H1 (cell line): ENCODE results near the gene SPATA13. TPM values are rescaled to one million over a fixed set of nuclear protein-coding genes. Genes with fewer than 3 reads are reported as not detected.

Experiments used
- CTCF ChIA-PET: fragments of 300-600 bp; sonication (Branson Sonifier 250); formaldehyde crosslinking; loops from one replicate; lab custom pipeline; 2021; ENCODE audit not compliant: partially characterized antibody; lab: Charles Lee
- POLR2A ChIA-PET: fragments of 300-600 bp; sonication (Branson Sonifier 250); formaldehyde crosslinking; loops from one replicate; lab custom pipeline; 2021; ENCODE audit warnings: inconsistent platforms; ENCODE audit not compliant: partially characterized antibody; lab: Charles Lee
- DNase-seq, 2 experiments: peaks; one replicate each; pipeline versions ENCODE4 v3.0.0 to v3.0.0-alpha.2; 2010 to 2022; ENCODE audit warnings: low spot score in 2 of 2, low read depth in 1 of 2, mixed read lengths in 1 of 2
- FAIRE-seq: peaks from 2 replicates; lab custom pipeline; 2011; peaks lifted over from hg19 to GRCh38; lab: Jason Lieb, UNC
- H2AFZ ChIP-seq: 2 replicates; pipeline ENCODE4 v1.8.1; 2012; ENCODE audit warnings: low read length, inconsistent platforms
- H2AK5ac ChIP-seq: 2 replicates; pipeline ENCODE4 v1.6.1; 2013; ENCODE audit warnings: low read depth, low read length
- H2BK120ac ChIP-seq: replicated peaks from 2 replicates; pipeline ENCODE3; 2013; ENCODE audit warnings: low read depth, low read length, inconsistent platforms
- H2BK12ac ChIP-seq: 2 replicates; pipeline ENCODE4 v1.6.1; 2013; ENCODE audit warnings: low read depth, low read length
- H2BK15ac ChIP-seq: 2 replicates; pipeline ENCODE4 v1.6.1; 2013; ENCODE audit warnings: low read length
- H2BK20ac ChIP-seq: 2 replicates; pipeline ENCODE4 v1.6.1; 2013; ENCODE audit warnings: low read length
- H2BK5ac ChIP-seq: 2 replicates; pipeline ENCODE4 v1.6.1; 2013; ENCODE audit warnings: low read depth, low read length
- H3K14ac ChIP-seq: 2 replicates; pipeline ENCODE4 v1.6.1; 2013; ENCODE audit warnings: inconsistent platforms; ENCODE audit not compliant: insufficient read length
- H3K18ac ChIP-seq: 2 replicates; pipeline ENCODE4 v1.6.1; 2013; ENCODE audit warnings: low read length; ENCODE audit errors: extremely low read depth
- H3K23ac ChIP-seq: 2 replicates; pipeline ENCODE4 v1.6.1; 2013; ENCODE audit warnings: inconsistent platforms; ENCODE audit not compliant: insufficient read length
- H3K23me2 ChIP-seq: 2 replicates; pipeline ENCODE4 v1.6.1; 2013; ENCODE audit warnings: low read depth, low read length
- H3K27ac ChIP-seq: 2 replicates; pipeline ENCODE4 v1.6.1; 2011; ENCODE audit warnings: low read depth, low read length, inconsistent platforms
- H3K27me3 ChIP-seq, 4 experiments: replicated peaks in 1 of 4; 1 replicate in 1 of 4; 2 replicates in 3 of 4; pipeline versions ENCODE4 v1.6.1 to v1.8.1; 2011 to 2013; ENCODE audit warnings: low read length in 3 of 4, mild to moderate bottlenecking in 3 of 4, inconsistent platforms in 2 of 4, mixed read lengths in 2 of 4, moderate library complexity in 1 of 4; ENCODE audit not compliant: control insufficient read depth in 3 of 4, insufficient read depth in 3 of 4; ENCODE audit errors: extremely low read depth in 1 of 4
- H3K36me3 ChIP-seq, 4 experiments: 2 replicates each; pipeline versions ENCODE4 v1.6.1 to v1.8.1; 2011 to 2013; ENCODE audit warnings: mild to moderate bottlenecking in 4 of 4, low read length in 3 of 4, moderate library complexity in 2 of 4, control low read depth in 1 of 4, inconsistent platforms in 1 of 4; ENCODE audit not compliant: insufficient read depth in 4 of 4, control insufficient read depth in 2 of 4
- H3K4ac ChIP-seq: replicated peaks from 2 replicates; pipeline ENCODE3; 2013; ENCODE audit warnings: low read length, low read depth, mixed read lengths, inconsistent platforms; ENCODE audit not compliant: insufficient read length
- H3K4me1 ChIP-seq, 4 experiments: replicated peaks in 1 of 4; 1 replicate in 1 of 4; 2 replicates in 3 of 4; pipeline versions ENCODE4 v1.6.1 to v1.8.1; 2011 to 2013; ENCODE audit warnings: low read length in 3 of 4, inconsistent platforms in 2 of 4, mixed read lengths in 1 of 4; ENCODE audit not compliant: insufficient read depth in 4 of 4, control insufficient read depth in 3 of 4
- H3K4me2 ChIP-seq, 2 experiments: 2 replicates each; pipeline versions ENCODE4 v1.6.1 to v1.8.1; 2011 to 2013; ENCODE audit warnings: low read depth in 2 of 2, low read length in 2 of 2, control low read depth in 1 of 2, inconsistent platforms in 1 of 2, mild to moderate bottlenecking in 1 of 2; ENCODE audit not compliant: insufficient read depth in 1 of 2
- H3K4me3 ChIP-seq, 4 experiments: fragments of 200-600, 300-600 bp in 1 of 4; sonication (generic), shearing (Covaris generic), sonication (Bioruptor Twin) in 1 of 4; 2 replicates each; pipeline versions ENCODE4 v1.5.1 to v1.8.1; 2011 to 2016; ENCODE audit warnings: low read length in 4 of 4, low read depth in 3 of 4, control low read depth in 2 of 4, inconsistent platforms in 2 of 4, mild to moderate bottlenecking in 2 of 4, mixed read lengths in 1 of 4, moderate library complexity in 1 of 4; ENCODE audit not compliant: insufficient read depth in 2 of 4; ENCODE audit errors: extremely low read depth in 1 of 4
- H3K56ac ChIP-seq: replicated peaks from 2 replicates; pipeline ENCODE3; 2013; ENCODE audit warnings: low read depth, mild to moderate bottlenecking, mixed read lengths, low read length, inconsistent platforms; ENCODE audit not compliant: insufficient read length
- H3K79me1 ChIP-seq: 2 replicates; pipeline ENCODE4 v1.6.1; 2013; ENCODE audit warnings: low read depth, low read length, control low read depth
- H3K79me2 ChIP-seq, 2 experiments: 2 replicates each; pipeline versions ENCODE4 v1.6.1 to v1.8.1; 2012 to 2013; ENCODE audit warnings: low read length in 2 of 2, mild to moderate bottlenecking in 2 of 2, inconsistent platforms in 1 of 2; ENCODE audit not compliant: insufficient read depth in 2 of 2, control insufficient read depth in 1 of 2
- H3K9ac ChIP-seq, 4 experiments: replicated peaks in 1 of 4; 1 replicate in 1 of 4; 2 replicates in 3 of 4; pipeline versions ENCODE4 v1.6.1 to v1.8.1; 2011 to 2013; ENCODE audit warnings: low read depth in 3 of 4, low read length in 3 of 4, control low read depth in 2 of 4, mild to moderate bottlenecking in 2 of 4, moderate library complexity in 2 of 4, inconsistent platforms in 1 of 4; ENCODE audit errors: extremely low read depth in 1 of 4
- H3K9me3 ChIP-seq, 2 experiments: 2 replicates each; pipeline versions ENCODE4 v1.6.1 to v1.8.1; 2012 to 2013; ENCODE audit warnings: mild to moderate bottlenecking in 2 of 2, moderate library complexity in 2 of 2, control low read depth in 1 of 2, inconsistent platforms in 1 of 2, low read depth in 1 of 2, low read length in 1 of 2, mixed read lengths in 1 of 2; ENCODE audit not compliant: insufficient read depth in 2 of 2
- H4K20me1 ChIP-seq, 2 experiments: replicated peaks in 1 of 2; 2 replicates each; pipeline versions ENCODE3 to v1.8.1; 2011 to 2013; ENCODE audit warnings: inconsistent platforms in 2 of 2, low read length in 2 of 2, mild to moderate bottlenecking in 1 of 2; ENCODE audit not compliant: insufficient read depth in 2 of 2, control insufficient read depth in 1 of 2
- H4K5ac ChIP-seq: 2 replicates; pipeline ENCODE4 v1.6.1; 2013; ENCODE audit warnings: low read length, low read depth, mixed read lengths, inconsistent platforms; ENCODE audit not compliant: insufficient read length
- H4K8ac ChIP-seq: 2 replicates; pipeline ENCODE4 v1.8.0; 2013; ENCODE audit warnings: mild to moderate bottlenecking, moderate library complexity, low read length, inconsistent platforms; ENCODE audit not compliant: insufficient read depth; ENCODE audit errors: extremely low read depth
- H4K91ac ChIP-seq: replicated peaks from 2 replicates; pipeline ENCODE3; 2013; ENCODE audit warnings: low read length, mixed read lengths, inconsistent platforms; ENCODE audit not compliant: insufficient read length
- CEBPB ChIP-seq: IDR thresholded peaks from 2 replicates; pipeline ENCODE4 v1.6.1; 2012; ENCODE audit warnings: low read depth, low read length
- JUN ChIP-seq: IDR thresholded peaks from 2 replicates; pipeline ENCODE4 v1.6.1; 2011; ENCODE audit warnings: low read depth, mild to moderate bottlenecking, improper control_type of control experiment, low read length
- KDM1A ChIP-seq: fragments of 200-600, 300-600 bp; sonication (generic); IDR thresholded peaks from 2 replicates; pipeline ENCODE4 v1.7.1; 2016; ENCODE audit warnings: mild to moderate bottlenecking, low read length, borderline replicate concordance
- MAFK ChIP-seq: IDR thresholded peaks from 2 replicates; pipeline ENCODE4 v1.6.1; 2012; ENCODE audit warnings: low read depth, mild to moderate bottlenecking, improper control_type of control experiment, low read length
- PHF8 ChIP-seq: fragments of 200-600 bp; sonication (generic); conservative IDR thresholded peaks from 2 replicates; pipeline ENCODE4 v1.7.1; 2012; ENCODE audit warnings: low read depth, mild to moderate bottlenecking, inconsistent platforms, low read length, moderate library complexity
- YY1 ChIP-seq: IDR thresholded peaks from 2 replicates; pipeline ENCODE4 v1.6.1; 2011; ENCODE audit warnings: low read depth, mild to moderate bottlenecking, low read length
- WGBS, 2 experiments: shearing (Covaris generic) in 1 of 2; methylation state at CpG; one replicate each; pipeline versions ENCODE4 v1.1.6 to v1.1.7; 2013 to 2015; ENCODE audit warnings: low lambda C conversion rate in 2 of 2, mixed read lengths in 2 of 2, inconsistent platforms in 1 of 2, low coverage in 1 of 2, missing lambda C conversion rate in 1 of 2; ENCODE audit not compliant: insufficient replicate concordance in 2 of 2, insufficient coverage in 1 of 2, insufficient read length in 1 of 2; ENCODE audit errors: extremely low coverage in 1 of 2, missing lambda C conversion rate in 1 of 2; 5-methylcytosine and 5-hydroxymethylcytosine counted together
- polyA plus RNA-seq, 7 experiments: library from polyadenylated mRNA; depleted of rRNA in 3 of 7; stranded (reverse) in 5 of 7; unstranded in 2 of 7; fragments of >200 nt in 5 of 7; fragments of 200-250 nt in 2 of 7; gene quantifications; 1 replicate in 5 of 7; 2 replicates in 1 of 7; 4 replicates in 1 of 7; pipeline versions ENCODE4 v1.2.1 to v1.2.3, GENCODE V29; 2011 to 2013; ENCODE audit warnings: missing spikeins in 2 of 7, mixed read lengths in 2 of 7
- total RNA-seq: library from RNA; stranded (reverse); fragmentation: NEBNext Ultra II Directional; extraction: Animal tissue kit (Norgen Biotek cat#: 25700); gene quantifications from 2 replicates; pipeline ENCODE4 v1.2.1, GENCODE V29; 2021
- TF ChIP-seq, protein P1 (sequence below): IDR thresholded peaks from 2 replicates; pipeline ENCODE4 v1.6.1; 2012; ENCODE audit warnings: inconsistent platforms

SPATA13 gene
- total and polyA plus RNA-seq, 2 of the 8 experiments (the other 6 are each of a cell fraction or from before 2014, with no cell fraction given): 12.6 to 30.9 TPM

DNA sequence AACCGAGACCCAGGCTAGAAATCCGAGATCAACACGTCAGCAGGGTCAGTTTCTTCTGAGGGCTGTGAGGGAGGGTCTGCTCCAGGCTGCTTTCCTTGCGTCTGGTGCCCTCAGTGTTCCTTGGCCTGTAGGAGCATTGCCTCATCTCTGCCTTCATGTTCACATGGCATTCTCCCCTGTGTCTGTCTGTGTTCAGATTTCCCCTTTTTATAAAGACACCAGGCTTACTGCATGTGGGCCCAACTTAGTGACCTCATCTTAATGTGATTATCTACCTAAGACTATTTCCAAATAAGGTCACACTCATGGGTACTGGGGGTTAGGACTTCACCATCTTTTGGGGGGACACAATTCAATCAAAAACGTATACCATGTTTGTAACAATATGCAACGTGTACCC lies 91.6 kb downstream of the SPATA13 start:
- no peaks in the 10 kb centered on the region for H3K9me3 ChIP-seq
- H3K4me3 ChIP-seq: no peak overlapping the region
- FAIRE-seq: no peak
- no peak overlapping the region for H3K23ac ChIP-seq
- no peak overlapping the region for H3K4me2 ChIP-seq
- H3K56ac ChIP-seq: no peak overlapping the region
- H4K20me1 ChIP-seq: peaks cover 0 to 2% of the 10 kb centered on the region in 2 experiments
- no peaks in the 10 kb centered on the region for H3K27me3 ChIP-seq
- WGBS, 2 experiments: 86% methylated on average over 6 of the region's 6 CpGs; no CpG with 5 or more reads in 1 of the 2 experiments
- no peak for DNase-seq
- no peak overlapping the region for H3K14ac ChIP-seq
- no peak overlapping the region for H4K5ac ChIP-seq
- H3K79me1 ChIP-seq: no peaks in the 10 kb centered on the region; the same call in 1 of the 2 replicates
- no peak overlapping the region for H3K27ac ChIP-seq
- no peaks in the 10 kb centered on the region for H3K23me2 ChIP-seq
- no peak overlapping the region for H3K9ac ChIP-seq
- CTCF ChIA-PET: no interaction called here
- H3K4me1 ChIP-seq: no peaks in the 10 kb centered on the region; a peak in 1 of 7 replicates
- H3K4ac ChIP-seq: no peak overlapping the region
- H4K8ac ChIP-seq: no peak overlapping the region
- 0 out of 4 replicates have a peak, but pooled peaks cover 0 to 6% of the 10 kb centered on the region in 2 experiments for H3K79me2 ChIP-seq
- H2BK120ac ChIP-seq: no peak overlapping the region
- no peak overlapping the region for H2AFZ ChIP-seq
- H3K36me3 ChIP-seq: peaks cover 0 to 4% (median 0%) of the 10 kb centered on the region in 4 experiments; a peak in 2 of 8 replicates
- no peak overlapping the region for H4K91ac ChIP-seq
- TF ChIP-seq, protein P1, sequence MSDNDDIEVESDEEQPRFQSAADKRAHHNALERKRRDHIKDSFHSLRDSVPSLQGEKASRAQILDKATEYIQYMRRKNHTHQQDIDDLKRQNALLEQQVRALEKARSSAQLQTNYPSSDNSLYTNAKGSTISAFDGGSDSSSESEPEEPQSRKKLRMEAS: no peak
- TF ChIP-seq JUN (no peak), YY1 (no peak), PHF8 (no peak), CEBPB (no peak), KDM1A (no peak), MAFK (no peak)
- TF ChIP-seq, all 59 proteins: peak for 0
- POLR2A ChIA-PET: no interaction called here
- no peak overlapping the region for H2AK5ac ChIP-seq
- H2BK20ac ChIP-seq: no peak overlapping the region
- no peak overlapping the region for H3K18ac ChIP-seq
- no peak overlapping the region for H2BK5ac ChIP-seq
- H2BK15ac ChIP-seq: no peak overlapping the region
- H2BK12ac ChIP-seq: no peak overlapping the region
